Measurements from ENCODE around the gene CHAMP1.
A peak's percentile ranks its signal among the peaks of the same experiment; 100 is the strongest.

CHAMP1 gene

GRCh38 chr13:114281351-114282040, 32.8 kb upstream of the CHAMP1 start, which contains the start of gene UPF3A:
UPF3A (plus strand) TSS chr13:114281601; CDS start chr13:114281640, 39 bp downstream.
- TF ChIP-seq POLR2AphosphoS5 (IDR thresholded peaks at IDR 0.05; ENCODE audit: low read depth) (peak; percentile 87), REST (IDR thresholded peaks at IDR 0.05; ENCODE audit: insufficient replicate concordance, low read depth) (peak; percentile 59), SPI1 (IDR thresholded peaks at IDR 0.05; ENCODE audit: borderline replicate concordance, low read depth) (no peak), GABPA (IDR thresholded peaks at IDR 0.05; ENCODE audit: low read depth) (no peak)
- TF ChIP-seq, protein P1, sequence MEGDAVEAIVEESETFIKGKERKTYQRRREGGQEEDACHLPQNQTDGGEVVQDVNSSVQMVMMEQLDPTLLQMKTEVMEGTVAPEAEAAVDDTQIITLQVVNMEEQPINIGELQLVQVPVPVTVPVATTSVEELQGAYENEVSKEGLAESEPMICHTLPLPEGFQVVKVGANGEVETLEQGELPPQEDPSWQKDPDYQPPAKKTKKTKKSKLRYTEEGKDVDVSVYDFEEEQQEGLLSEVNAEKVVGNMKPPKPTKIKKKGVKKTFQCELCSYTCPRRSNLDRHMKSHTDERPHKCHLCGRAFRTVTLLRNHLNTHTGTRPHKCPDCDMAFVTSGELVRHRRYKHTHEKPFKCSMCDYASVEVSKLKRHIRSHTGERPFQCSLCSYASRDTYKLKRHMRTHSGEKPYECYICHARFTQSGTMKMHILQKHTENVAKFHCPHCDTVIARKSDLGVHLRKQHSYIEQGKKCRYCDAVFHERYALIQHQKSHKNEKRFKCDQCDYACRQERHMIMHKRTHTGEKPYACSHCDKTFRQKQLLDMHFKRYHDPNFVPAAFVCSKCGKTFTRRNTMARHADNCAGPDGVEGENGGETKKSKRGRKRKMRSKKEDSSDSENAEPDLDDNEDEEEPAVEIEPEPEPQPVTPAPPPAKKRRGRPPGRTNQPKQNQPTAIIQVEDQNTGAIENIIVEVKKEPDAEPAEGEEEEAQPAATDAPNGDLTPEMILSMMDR (IDR thresholded peaks at IDR 0.05; ENCODE audit: insufficient read depth, low read length), result no peak
- peak; percentile 82 to 92 for DNase-seq (ENCODE audit: low read depth in 1 of 2, low spot score in 1 of 2)
- Histone ChIP-seq H3K27me3 (ENCODE audit: insufficient read depth, poor library complexity, severe bottlenecking) (no peaks in the 10 kb centered on the region), H3K27ac (replicated peaks) (peak within 1 kb of the TSS; percentile 99), H3K4me3 (replicated peaks; ENCODE audit: insufficient read depth, low read length) (peak within 1 kb of the TSS; percentile 75)

DNA sequence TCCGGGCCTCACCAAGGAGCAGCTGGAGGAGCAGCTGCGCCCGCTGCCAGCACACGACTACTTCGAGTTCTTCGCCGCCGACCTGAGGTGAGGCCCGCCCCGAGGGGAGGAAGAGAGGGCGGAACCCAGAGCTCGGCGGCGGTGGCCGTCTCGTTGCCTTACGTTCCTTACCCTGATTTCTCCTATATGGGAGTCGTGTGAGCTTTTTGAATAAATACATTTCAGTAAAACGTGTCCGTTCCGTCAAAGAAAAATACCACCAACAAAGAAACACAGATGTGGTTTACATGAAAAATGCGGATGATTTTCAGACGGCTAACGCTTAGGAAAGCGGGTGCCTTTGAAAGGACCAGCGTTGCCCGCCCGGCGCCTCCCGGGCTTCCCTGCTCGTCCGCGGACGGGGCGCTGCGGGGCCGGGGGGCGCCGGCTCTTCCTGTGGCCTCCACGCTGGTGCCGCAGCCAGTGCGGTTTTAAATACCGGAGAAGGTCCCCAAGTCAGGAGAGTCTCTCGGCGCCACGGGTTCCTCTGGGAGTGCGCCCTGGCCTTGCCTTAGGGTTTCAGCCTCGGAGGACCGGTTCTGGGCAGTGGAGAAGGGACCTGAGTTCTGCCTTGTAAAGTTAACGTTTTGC, 32.1 kb upstream of the CHAMP1 start:
- TF ChIP-seq SPI1 (IDR thresholded peaks at IDR 0.05; ENCODE audit: borderline replicate concordance, low read depth) (peak; percentile 68; the same call in 1 of the 2 replicates), GABPA (IDR thresholded peaks at IDR 0.05; ENCODE audit: low read depth) (no peak), POLR2AphosphoS5 (IDR thresholded peaks at IDR 0.05; ENCODE audit: low read depth) (no peak)
- peak overlapping the region; percentile 99 for H3K27ac ChIP-seq (replicated peaks)
- peak; percentile 42 to 81 for DNase-seq (ENCODE audit: low read depth in 1 of 2, low spot score in 1 of 2)

GRCh38 chr13:114283576-114283975, 30.7 kb upstream of the CHAMP1 start:
- no peaks in the 10 kb centered on the region for H3K27me3 ChIP-seq (ENCODE audit: insufficient read depth, poor library complexity, severe bottlenecking)
- no peak overlapping the region; the same call in 1 of the 2 replicates for H3K27ac ChIP-seq (replicated peaks)

More for the DNA sequence above, 32.1 kb upstream of the CHAMP1 start:
- no peaks in the 10 kb centered on the region for H3K27me3 ChIP-seq (ENCODE audit: insufficient read depth, poor library complexity, severe bottlenecking)
- H3K4me3 ChIP-seq (replicated peaks; ENCODE audit: insufficient read depth, low read length), result peak overlapping the region; percentile 75

More at GRCh38 chr13:114283576-114283975, 30.7 kb upstream of the CHAMP1 start:
- peak in 1 of 2 experiments; percentile 25 for DNase-seq (ENCODE audit: low read depth in 1 of 2, low spot score in 1 of 2)
- H3K4me3 ChIP-seq (replicated peaks; ENCODE audit: insufficient read depth, low read length), result no peak overlapping the region
- TF ChIP-seq POLR2AphosphoS5 (IDR thresholded peaks at IDR 0.05; ENCODE audit: low read depth) (no peak), GABPA (IDR thresholded peaks at IDR 0.05; ENCODE audit: low read depth) (no peak), REST (IDR thresholded peaks at IDR 0.05; ENCODE audit: insufficient replicate concordance, low read depth) (no peak), SPI1 (IDR thresholded peaks at IDR 0.05; ENCODE audit: borderline replicate concordance, low read depth) (no peak)
- TF ChIP-seq, protein P1 (IDR thresholded peaks at IDR 0.05; ENCODE audit: insufficient read depth, low read length), result no peak

Measured in HL-60 (cell line).